HepG2 (cell line): ENCODE data around the gene SLC9A1. TPM values are rescaled to one million over a fixed set of nuclear protein-coding genes. Genes with fewer than 3 reads are reported as not detected.
A peak's percentile ranks its signal among the peaks of the same experiment; 100 is the strongest.

Experiments used
- BCL6 ChIP-seq: IDR thresholded peaks from 2 replicates; pipeline ENCODE4 v1.6.1; 2016; ENCODE audit warnings: missing genetic modification reagents, missing compliant biosample characterization
- DZIP1 ChIP-seq: sonication (generic); formaldehyde crosslinking; IDR thresholded peaks from 2 replicates; pipeline ENCODE4 v1.5.0; 2020; ENCODE audit warnings: mild to moderate bottlenecking, missing genetic modification reagents
- MNT ChIP-seq: fragments of 450-650 bp; IDR thresholded peaks from 2 replicates; pipeline ENCODE4 v1.6.1; 2016
- NCOA1 ChIP-seq: sonication (generic); formaldehyde crosslinking; IDR thresholded peaks from 2 replicates; pipeline ENCODE4 v1.9.0; 2021; ENCODE audit warnings: missing genetic modification reagents
- NFE2L1 ChIP-seq: sonication (generic); formaldehyde crosslinking; IDR thresholded peaks from 2 replicates; pipeline ENCODE4 v1.4.0; 2020; ENCODE audit warnings: missing genetic modification reagents, mild to moderate bottlenecking, borderline replicate concordance
- SP1 ChIP-seq, 2 experiments: fragments of 450-650 bp in 1 of 2; sonication (generic) in 1 of 2; formaldehyde crosslinking in 1 of 2; IDR thresholded peaks; 2 replicates each; pipeline versions ENCODE4 v1.4.0 to v1.6.1; 2016 to 2020; ENCODE audit warnings: missing genetic modification reagents in 1 of 2
- STAG1 ChIP-seq: sonication (generic); formaldehyde crosslinking; IDR thresholded peaks from 2 replicates; pipeline ENCODE4 v1.4.0; 2020; ENCODE audit warnings: missing genetic modification reagents
- SUZ12 ChIP-seq: fragments of 150-350 bp; IDR thresholded peaks from 2 replicates; pipeline ENCODE4 v1.6.1; 2014; ENCODE audit warnings: low read depth, low read length
- ZNF276 ChIP-seq: sonication (generic); formaldehyde crosslinking; IDR thresholded peaks from 2 replicates; pipeline ENCODE4 v1.4.0; 2020; ENCODE audit warnings: mild to moderate bottlenecking, low read depth, missing genetic modification reagents
- ZNF367 ChIP-seq: sonication (generic); formaldehyde crosslinking; IDR thresholded peaks from 2 replicates; pipeline ENCODE4 v1.4.0; 2020; ENCODE audit warnings: missing genetic modification reagents, borderline replicate concordance
- ZNF572 ChIP-seq: sonication (generic); formaldehyde crosslinking; IDR thresholded peaks from 2 replicates; pipeline ENCODE4 v1.5.1; 2020; ENCODE audit warnings: mild to moderate bottlenecking, missing genetic modification reagents
- ZNF672 ChIP-seq: sonication (generic); formaldehyde crosslinking; IDR thresholded peaks from 2 replicates; pipeline ENCODE4 v1.8.1; 2022; ENCODE audit warnings: missing genetic modification reagents
- ZNF703 ChIP-seq: sonication (generic); formaldehyde crosslinking; IDR thresholded peaks from 2 replicates; pipeline ENCODE4 v1.5.1; 2020; ENCODE audit warnings: missing genetic modification reagents, mild to moderate bottlenecking, moderate library complexity, borderline replicate concordance
- ZNF780A ChIP-seq: sonication (generic); formaldehyde crosslinking; IDR thresholded peaks from 2 replicates; pipeline ENCODE4 v1.8.0; 2022; ENCODE audit warnings: mild to moderate bottlenecking, missing genetic modification reagents, moderate library complexity
- ZSCAN25 ChIP-seq: sonication (generic); formaldehyde crosslinking; IDR thresholded peaks from 2 replicates; pipeline ENCODE4 v1.8.0; 2022; ENCODE audit warnings: mild to moderate bottlenecking, missing genetic modification reagents
- polyA plus RNA-seq, 8 experiments: library from polyadenylated mRNA; depleted of rRNA in 3 of 8; stranded (reverse) in 7 of 8; unstranded in 1 of 8; fragments of >200 nt; fragmentation: Illumina TruSeq in 4 of 8; extraction: Trizol in 4 of 8; gene quantifications; 2 replicates each; pipeline versions ENCODE4 v1.2.1 to v1.2.3, GENCODE V29; 2011 to 2016; ENCODE audit warnings: low read depth in 4 of 8, missing spikeins in 1 of 8, mixed read lengths in 1 of 8; ENCODE audit not compliant: insufficient read depth in 1 of 8
- total RNA-seq, 5 experiments: library from RNA; depleted of rRNA; stranded (reverse); fragments of >200 nt; fragmentation: Illumina TruSeq; extraction: Trizol; gene quantifications; 2 replicates each; pipeline ENCODE4 v1.2.3, GENCODE V29; 2016; ENCODE audit warnings: low read depth in 1 of 5
- TF ChIP-seq, protein P1 (sequence below): sonication (generic); formaldehyde crosslinking; IDR thresholded peaks from 2 replicates; pipeline ENCODE4 v1.4.0; 2020; ENCODE audit warnings: missing genetic modification reagents
- TF ChIP-seq, protein P2 (sequence below): sonication (generic); formaldehyde crosslinking; IDR thresholded peaks from 2 replicates; pipeline ENCODE4 v1.4.0; 2020; ENCODE audit warnings: mild to moderate bottlenecking, missing genetic modification reagents

The SLC9A1 gene
- total and polyA plus RNA-seq, 2 of the 13 experiments (the other 11 are each of a cell fraction or from before 2014, with no cell fraction given), result 1.4 to 2.9 TPM

DNA sequence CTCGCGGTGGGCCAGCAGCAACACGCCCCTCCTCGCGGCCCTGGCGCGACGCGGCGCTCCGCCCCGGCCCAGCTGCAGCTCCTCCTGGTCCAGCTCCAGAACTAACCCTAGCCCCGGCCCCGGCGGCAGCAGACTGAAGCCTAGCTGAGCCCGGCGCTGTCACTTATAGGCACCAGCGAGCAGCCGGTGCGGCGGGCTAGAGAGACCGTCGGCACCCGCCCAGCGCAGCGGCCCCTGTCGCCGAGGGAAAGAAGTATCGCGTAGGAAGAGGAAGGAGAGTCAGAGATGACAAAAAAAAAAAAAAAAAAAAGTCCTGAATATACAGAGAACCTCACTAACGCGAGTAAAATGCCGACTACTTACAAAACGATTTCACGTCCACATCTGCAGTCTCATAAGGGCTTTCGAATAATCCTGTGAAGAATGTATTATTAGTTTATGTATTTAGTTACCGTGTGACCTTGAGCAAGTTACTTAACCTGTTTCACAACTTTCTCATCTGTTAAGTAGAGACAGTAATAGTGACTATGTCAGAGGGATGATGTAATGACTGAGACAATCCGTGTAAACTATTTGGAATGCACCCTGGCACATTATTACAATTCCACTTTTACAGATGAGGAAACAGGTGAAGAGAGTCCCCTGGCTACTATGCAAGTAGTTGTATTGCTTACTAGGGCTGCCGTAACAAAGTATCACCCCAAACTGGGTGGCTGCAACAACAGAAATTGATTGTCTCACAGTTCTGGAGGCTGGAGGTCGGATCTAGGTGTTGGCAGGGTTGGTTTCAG, at the start of gene SLC9A1 (continued):
- 0 out of 2 replicates have a peak, but pooled peaks have one; percentile 23 for TF ChIP-seq ZNF276 (CRISPR knock-in tag)
- no peak for TF ChIP-seq SP1 (IDR thresholded peaks at IDR 0.05)
- peak; percentile 46; the same call in 1 of the 2 replicates for TF ChIP-seq SP1 (CRISPR knock-in tag; IDR thresholded peaks at IDR 0.05)
- peak; percentile 76 for TF ChIP-seq BCL6 (CRISPR knock-in tag)
- peak; percentile 42; the same call in 1 of the 2 replicates for TF ChIP-seq ZNF703
- no peak for TF ChIP-seq MNT
- TF ChIP-seq ZNF780A (CRISPR knock-in tag), result no peak; the same call in 1 of the 2 replicates
- TF ChIP-seq STAG1 (CRISPR knock-in tag), result no peak
- TF ChIP-seq SUZ12, result no peak
- TF ChIP-seq ZSCAN25 (CRISPR knock-in tag), result peak; percentile 82
- TF ChIP-seq NFE2L1 (CRISPR knock-in tag), result no peak
- no peak for TF ChIP-seq NCOA1 (CRISPR knock-in tag)
- no peak for TF ChIP-seq ZNF572
- TF ChIP-seq, protein P1, sequence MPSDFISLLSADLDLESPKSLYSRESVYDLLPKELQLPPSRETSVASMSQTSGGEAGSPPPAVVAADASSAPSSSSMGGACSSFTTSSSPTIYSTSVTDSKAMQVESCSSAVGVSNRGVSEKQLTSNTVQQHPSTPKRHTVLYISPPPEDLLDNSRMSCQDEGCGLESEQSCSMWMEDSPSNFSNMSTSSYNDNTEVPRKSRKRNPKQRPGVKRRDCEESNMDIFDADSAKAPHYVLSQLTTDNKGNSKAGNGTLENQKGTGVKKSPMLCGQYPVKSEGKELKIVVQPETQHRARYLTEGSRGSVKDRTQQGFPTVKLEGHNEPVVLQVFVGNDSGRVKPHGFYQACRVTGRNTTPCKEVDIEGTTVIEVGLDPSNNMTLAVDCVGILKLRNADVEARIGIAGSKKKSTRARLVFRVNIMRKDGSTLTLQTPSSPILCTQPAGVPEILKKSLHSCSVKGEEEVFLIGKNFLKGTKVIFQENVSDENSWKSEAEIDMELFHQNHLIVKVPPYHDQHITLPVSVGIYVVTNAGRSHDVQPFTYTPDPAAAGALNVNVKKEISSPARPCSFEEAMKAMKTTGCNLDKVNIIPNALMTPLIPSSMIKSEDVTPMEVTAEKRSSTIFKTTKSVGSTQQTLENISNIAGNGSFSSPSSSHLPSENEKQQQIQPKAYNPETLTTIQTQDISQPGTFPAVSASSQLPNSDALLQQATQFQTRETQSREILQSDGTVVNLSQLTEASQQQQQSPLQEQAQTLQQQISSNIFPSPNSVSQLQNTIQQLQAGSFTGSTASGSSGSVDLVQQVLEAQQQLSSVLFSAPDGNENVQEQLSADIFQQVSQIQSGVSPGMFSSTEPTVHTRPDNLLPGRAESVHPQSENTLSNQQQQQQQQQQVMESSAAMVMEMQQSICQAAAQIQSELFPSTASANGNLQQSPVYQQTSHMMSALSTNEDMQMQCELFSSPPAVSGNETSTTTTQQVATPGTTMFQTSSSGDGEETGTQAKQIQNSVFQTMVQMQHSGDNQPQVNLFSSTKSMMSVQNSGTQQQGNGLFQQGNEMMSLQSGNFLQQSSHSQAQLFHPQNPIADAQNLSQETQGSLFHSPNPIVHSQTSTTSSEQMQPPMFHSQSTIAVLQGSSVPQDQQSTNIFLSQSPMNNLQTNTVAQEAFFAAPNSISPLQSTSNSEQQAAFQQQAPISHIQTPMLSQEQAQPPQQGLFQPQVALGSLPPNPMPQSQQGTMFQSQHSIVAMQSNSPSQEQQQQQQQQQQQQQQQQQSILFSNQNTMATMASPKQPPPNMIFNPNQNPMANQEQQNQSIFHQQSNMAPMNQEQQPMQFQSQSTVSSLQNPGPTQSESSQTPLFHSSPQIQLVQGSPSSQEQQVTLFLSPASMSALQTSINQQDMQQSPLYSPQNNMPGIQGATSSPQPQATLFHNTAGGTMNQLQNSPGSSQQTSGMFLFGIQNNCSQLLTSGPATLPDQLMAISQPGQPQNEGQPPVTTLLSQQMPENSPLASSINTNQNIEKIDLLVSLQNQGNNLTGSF (CRISPR knock-in tag), result peak; percentile 87
- no peak for TF ChIP-seq DZIP1 (CRISPR knock-in tag)
- TF ChIP-seq ZNF672, result no peak
- TF ChIP-seq, protein P2, sequence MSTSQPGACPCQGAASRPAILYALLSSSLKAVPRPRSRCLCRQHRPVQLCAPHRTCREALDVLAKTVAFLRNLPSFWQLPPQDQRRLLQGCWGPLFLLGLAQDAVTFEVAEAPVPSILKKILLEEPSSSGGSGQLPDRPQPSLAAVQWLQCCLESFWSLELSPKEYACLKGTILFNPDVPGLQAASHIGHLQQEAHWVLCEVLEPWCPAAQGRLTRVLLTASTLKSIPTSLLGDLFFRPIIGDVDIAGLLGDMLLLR, result 0 out of 2 replicates have a peak, but pooled peaks have one; percentile 79
- TF ChIP-seq ZNF367 (CRISPR knock-in tag), result peak; percentile 92; the same call in 1 of the 2 replicates
